HT1080 (cell line): ENCODE data around the gene SMPD3. TPM values are rescaled to one million over a fixed set of nuclear protein-coding genes. Genes with fewer than 3 reads are reported as not detected.

Experiments used
- DNase-seq: peaks from one replicate; pipeline ENCODE4 v3.0.0-alpha.2; 2015; ENCODE audit warnings: low read depth
- total RNA-seq: library from RNA; depleted of rRNA; stranded (reverse); fragments of >200 nt; shearing (Covaris generic); gene quantifications from 2 replicates; pipeline ENCODE4 v1.2.3, GENCODE V29; 2014

SMPD3 gene
- total RNA-seq, 1 experiment from 2014 or later, result 0.31 TPM

- no peak for DNase-seq
These were observed 76.5 kb downstream of the SMPD3 start for GRCh38 chr16:68371706-68372380.

DNA sequence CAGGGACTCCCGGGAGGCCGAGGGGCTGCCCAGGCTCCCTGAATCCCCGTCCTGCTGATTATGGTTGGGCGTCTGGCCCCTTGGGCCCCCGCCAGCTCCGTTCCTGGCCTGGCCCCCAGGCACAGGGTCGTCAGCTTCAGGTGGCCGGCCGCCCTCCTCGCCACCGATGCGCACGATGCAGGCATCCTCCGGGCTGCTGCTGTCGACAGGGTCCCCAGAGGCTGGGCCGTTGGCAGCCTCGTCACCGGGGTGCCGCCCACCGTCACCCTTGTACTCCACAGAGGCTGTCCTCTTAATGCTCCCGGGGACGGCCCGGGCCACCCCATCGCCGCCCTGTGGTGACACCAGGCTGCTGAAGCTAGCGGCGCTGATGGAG is 77.0 kb downstream of the SMPD3 start:
- DNase-seq, result no peak

DNA sequence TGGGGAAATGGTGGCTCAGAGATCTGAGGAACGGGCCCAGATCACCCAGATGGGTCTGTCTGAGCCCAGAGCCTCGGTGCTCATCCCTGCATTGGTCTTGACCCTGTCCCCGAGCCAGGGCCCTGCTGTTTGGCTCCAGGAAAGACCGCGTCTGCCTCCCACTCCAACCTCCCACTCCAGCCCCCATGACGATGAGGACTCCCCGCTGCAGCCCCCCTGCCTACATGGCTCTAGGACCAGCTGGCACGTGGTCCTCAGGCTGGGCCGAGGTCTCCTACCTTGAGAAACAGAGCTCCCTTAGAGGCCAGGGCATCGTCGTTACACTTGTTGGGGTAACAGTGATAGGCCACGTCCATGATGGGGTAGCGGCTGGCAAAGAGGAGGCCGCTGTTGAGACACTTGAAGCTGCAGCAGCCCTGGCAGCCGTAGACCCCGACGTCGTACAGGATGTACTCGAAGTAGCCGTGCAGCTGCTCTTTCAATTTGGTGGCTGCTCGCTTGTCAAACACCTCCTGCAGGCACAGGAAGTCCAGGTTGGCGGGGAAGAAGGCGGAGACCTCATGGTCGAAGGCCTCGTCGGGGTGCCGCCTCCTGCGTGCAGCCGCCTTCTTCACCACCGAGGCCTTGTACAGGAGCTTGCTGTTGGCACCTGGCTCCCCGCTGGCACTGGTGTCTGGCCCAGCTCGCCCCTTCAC is 77.6 kb downstream of the SMPD3 start:
- DNase-seq, result no peak

GRCh38 chr16:68369697-68370580 is 78.4 kb downstream of the SMPD3 start:
- DNase-seq, result no peak

DNA sequence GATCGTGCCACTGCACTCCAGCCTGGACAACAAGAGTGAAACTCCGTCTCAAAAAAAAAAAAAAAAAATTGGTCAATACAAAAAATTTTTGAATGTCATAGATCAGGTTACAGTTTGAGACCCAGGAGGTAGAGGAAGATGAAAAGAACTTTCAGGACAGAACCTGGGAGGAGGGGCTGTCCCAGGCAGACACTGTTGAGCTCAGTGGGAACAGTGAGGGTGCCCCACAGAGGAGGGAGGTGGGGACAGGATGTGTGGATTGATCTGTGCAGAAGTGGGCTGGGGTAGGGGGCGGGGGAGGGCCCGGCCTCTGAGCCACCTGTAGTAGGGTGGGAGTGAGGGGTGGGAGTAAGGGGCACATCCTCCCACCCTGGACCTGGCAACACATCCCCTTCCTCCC is 79.1 kb downstream of the SMPD3 start:
- no peak for DNase-seq

- DNase-seq, result no peak
These were observed 79.9 kb downstream of the SMPD3 start for GRCh38 chr16:68368301-68368888.

- no peak for DNase-seq
These were observed 80.4 kb downstream of the SMPD3 start for GRCh38 chr16:68367891-68368290.

GRCh38 chr16:68367440-68367839 is 80.9 kb downstream of the SMPD3 start:
- DNase-seq, result no peak

DNA sequence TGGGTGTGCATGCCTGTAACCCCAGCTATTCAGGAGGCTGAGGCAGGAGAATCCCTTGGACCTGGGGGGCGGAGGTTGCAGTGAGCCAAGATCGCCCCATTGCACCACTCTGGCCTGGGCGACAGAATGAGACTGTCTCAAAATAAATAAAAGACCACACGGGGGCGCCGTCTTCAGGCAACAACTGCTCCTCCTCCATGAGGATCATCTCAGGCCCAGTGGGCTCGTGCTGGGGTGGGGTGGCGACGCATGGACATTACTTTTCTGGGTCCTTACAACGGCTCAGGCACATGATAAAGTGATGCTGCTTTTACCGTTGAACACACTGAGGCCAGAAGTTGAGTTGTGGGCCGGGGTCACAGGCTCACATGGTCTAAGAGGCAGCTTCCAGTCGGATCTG is 81.3 kb downstream of the SMPD3 start:
- DNase-seq, result no peak

- no peak for DNase-seq
These were observed 82.2 kb downstream of the SMPD3 start for GRCh38 chr16:68366062-68366461.

DNA sequence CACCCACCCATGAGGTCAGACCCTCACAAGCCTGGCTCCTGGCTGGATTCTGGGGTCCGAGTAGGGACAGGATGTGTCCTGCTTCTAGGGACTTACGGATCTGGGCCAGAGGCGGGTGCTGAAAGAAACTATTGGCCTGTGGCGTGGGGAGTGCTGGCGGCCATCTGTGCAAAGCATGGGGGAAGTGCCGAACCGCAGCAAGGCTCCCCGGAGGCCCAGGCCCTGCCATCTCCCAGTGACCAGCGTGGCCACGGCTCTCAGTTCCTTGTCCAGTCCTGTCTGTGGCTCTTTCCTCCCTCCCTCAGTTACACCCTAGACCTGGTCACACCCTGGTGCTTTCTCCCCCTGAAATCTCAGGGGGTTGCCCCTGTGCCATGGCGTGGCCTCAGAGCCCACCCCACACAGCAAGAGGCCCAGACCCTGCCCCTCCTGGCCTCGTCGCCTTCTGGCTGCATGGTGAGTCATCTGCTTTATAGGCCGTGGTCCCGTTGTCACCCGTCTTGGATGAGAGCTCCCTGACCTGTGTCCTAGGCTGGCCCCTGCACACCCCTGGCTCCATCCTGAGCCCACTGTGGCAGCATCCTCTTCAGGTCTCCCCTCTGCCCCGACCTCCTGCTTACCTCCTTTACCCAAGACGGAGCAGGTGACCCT is 83.0 kb downstream of the SMPD3 start:
- no peak for DNase-seq

DNA sequence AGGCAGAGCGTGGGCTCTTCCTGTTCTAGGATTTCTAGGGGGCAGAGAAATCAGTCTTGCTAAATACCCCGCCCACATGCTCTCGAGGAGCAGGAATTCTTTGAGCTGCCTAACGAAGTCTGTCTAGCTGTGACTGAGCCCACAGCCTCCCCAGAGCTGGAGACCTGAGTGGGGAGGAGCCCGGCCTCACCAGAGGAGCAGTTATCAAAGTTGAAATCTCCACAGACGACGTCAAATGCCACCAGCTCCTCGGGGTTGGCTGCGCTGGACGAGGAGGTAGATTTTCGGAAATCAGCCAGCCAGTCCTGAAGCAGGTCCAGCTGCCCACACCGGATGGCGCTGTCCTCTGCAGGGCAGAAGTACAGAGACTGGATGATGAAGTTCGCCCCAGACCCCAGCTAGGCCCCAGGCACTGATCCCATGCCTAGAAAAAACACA is 83.7 kb downstream of the SMPD3 start:
- no peak for DNase-seq

DNA sequence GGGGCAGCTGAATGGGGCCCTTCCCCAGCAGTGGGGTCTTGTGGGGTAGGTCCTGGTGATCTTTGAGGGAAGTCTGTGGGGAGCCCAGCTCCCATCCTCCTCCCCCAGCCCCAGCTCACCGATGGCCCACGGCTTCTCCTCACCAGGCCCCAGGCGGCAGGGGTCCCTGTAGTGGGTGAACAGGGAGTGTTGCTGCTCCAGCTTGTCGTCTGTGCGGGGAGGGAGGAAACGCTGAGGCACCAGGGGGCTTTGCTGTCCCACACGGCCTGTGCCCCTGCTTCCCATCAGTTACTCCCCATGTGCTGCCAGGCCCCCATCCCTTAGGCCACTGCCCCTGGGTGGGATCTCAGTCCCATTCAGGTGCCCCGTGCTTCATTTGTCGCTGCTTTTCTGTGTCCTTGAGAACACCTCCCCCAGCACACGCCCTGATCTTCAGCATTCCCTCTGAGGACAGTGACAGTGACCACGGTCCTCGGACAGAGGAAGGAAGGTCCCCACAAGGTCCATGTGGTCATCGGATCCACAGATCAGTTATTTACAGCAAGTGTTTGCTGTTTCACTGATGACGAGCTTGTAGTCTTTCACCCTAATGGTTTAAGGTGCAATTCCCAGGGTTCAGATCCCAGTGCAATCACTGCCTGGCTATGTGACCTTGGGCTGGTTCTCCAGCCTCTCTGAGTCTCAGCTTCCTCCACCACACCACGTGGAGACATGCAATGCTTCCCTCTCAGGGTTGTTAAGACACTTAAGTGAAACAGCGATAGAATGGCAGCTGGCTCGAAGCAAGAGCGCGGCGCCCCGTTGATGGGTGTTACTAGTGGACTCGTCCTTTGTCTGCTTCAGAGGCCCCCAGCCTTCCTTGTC is 84.4 kb downstream of the SMPD3 start:
- no peak for DNase-seq

DNA sequence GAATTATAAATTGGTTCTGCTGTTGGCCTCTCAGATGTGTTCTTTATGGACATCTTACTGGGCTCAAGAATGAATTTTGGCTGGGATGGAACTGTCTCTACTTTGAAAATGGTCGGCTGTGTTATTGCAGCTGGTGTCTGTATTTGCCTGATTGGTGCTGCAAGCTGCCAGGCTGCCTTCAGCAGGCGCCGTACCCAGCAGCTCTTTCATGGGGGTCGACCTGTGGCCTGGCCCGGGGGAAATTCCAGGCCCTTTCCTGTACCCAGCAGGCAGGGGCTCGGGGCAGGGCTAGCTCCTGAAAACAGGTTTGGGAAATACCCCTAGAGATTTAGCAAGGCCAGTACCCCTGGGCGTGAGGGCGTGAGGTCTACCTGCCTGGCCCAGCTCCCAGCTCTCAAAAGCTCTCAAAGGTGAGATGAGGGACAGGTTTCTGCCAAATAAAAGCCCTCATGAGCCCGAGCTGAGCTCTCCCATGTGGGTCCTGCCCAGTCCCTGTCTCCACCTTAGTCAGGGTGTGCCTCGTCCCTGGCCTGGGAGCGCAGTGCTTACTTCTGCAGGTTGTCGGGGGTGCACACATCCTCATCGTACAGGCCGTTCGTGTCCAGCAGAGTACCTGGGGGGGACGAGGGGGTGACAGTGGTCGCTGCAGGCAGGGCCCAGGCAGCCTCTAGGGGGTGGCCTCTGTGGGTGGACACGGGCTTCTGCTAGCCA is 85.2 kb downstream of the SMPD3 start:
- no peak for DNase-seq

GRCh38 chr16:68362262-68362913 is 85.9 kb downstream of the SMPD3 start:
- DNase-seq, result no peak

GRCh38 chr16:68361485-68361884 is 86.8 kb downstream of the SMPD3 start:
- no peak for DNase-seq

DNA sequence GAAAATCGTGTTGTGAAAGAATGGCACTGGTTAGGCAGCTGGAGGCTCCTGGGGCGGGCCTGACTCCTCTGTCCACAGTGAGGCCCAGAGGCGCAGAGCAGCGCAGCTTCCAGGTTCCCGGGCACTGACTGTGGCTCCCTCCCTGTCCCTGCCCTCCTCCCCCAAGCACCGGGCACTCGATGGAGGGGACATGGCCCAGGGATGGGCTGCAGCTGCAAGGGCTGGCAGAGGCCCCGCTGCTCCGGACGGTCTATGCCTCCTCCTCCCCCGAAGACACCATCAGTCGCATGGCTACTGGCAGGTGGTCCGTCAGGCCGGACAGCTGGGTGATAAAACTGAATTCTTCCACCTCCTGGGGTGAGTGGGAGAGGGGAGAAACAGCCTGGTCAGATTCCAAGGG is 87.4 kb downstream of the SMPD3 start:
- no peak for DNase-seq

DNA sequence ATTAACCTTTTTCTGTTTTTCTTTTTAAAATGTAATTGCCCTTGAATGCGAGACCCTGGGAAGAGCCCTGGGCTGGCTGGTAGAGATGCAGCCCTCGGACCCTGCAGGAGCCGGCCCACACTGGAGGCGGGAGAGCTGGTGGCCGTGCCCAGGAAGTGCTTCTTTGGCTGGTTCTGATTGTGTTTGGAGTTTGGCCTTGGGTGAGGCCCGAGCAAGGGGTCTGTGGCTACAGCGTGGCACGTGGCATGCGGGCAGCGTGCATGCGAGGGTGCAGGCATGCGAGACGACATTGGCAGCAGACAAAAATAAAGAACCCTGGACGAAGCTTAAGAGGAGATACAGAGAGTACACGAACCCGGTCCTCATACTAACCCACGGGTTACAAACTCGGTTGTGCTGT is 87.8 kb downstream of the SMPD3 start:
- no peak for DNase-seq
